Endothelial cell of hepatic sinusoid (primary cell): ENCODE data around the gene POU2AF1.
"Not testable (repeated sequence)": the region's sequence is repeated elsewhere in the genome, so short reads cannot be mapped to it uniquely, and the experiment has no call there.

Experiments
- in situ Hi-C: cut with HindIII; loops from 2 replicates; pipeline ENCODE4 v1.10.0; 2017; ENCODE audit warnings: low sequenced_read_pairs

Gene POU2AF1

DNA sequence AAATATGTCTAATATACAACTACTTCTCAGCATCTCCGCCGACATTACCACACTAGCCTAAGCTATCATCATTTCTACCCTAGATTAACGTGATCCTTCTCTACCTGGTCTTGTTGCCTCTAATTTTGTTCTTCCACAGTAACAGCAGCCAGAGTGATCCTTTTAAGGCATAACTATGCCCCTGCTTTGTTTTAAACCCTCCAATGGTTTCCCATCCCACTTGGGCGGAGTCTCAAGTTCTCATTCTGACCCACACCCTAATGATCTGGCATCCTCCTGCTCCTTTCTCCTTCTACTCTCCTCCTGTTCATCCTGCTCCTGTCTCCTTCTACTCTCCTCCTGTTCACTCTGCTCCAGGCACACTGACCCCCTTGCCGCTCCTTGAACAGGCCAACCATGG, 31.9 kb upstream of the POU2AF1 start:
- in situ Hi-C loops = no loop called here

DNA sequence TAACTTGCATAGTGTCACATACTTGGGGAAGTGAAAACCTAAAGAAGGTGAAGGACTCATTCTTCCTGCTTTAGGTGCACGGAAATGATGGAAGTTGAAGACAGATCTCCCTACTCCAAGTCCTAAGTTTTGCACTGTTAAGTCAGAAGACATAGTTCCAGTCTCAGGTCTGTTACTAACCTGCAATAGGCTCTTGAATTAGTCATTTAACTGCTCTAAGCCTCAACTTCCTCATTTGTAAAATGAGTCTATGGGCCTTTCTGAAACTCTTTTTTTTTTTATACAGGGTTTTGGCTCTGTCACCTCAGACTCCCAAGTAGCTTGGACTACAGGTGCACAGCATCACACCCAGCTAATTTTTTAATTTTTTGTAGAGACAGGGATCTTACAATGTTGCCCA, 30.8 kb upstream of the POU2AF1 start:
- in situ Hi-C loops = no loop called here

DNA sequence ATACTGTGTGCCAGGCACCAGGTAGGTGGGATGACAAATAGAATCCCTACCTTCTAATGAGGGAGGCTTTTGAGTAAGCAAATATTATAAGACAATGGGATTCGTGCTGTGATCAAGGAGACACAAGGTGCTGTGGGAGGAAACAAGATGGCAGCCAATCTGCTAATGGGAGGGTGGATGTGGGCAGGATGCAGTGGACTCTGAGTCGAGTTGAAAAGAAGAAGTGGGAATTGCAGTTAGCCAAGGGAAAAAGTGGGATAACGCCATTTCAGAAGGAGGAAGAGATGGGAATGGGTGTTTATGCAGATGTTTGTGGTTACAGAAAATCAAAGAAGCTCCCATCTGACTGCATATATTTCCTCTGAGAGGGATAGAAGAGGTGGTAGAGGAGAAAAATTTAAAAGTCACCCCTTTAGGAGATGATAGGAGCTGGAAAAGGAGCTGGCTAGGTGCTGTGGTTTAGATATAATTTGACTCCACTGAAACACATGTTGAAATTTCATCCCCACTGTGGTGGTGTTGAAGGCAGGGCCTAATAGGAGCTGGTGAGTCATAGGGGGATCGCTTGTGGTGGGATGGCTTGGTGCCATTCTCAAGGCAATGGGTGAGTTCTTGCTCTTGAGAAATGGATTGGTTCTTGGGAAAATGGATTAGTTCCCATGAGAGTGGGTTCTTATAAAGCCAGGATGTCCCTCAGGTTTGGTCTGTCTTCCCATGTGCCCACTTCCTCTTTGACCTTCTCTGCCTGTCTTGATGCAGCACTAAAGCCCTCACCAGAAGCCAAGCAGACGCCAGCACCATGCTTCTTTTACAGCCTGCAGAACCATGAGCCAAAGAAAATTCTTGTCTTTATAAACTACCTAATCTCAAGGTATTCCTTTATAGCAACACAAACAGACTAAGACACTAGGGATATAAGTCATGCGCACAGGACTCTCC, 30.0 kb upstream of the POU2AF1 start:
- in situ Hi-C loops = no loop called here

DNA sequence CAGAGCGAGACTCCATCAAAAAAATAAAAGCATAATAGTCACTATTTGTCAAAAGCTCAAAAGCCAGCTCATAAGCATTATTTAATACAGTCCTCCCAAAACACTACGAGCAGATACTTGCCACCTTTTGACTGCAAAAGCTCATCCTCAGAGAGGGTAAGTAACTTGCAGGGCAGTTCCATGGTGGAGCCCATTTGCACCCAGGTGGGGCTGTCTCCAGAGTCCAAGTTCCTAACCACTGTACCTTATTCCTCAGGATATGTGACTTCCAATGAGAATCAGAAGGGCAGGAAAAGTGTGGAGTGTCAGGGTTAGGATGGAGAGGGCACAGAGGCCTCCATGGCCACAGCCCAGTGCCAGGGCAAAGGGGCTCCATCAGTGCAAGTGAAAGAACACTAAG, 28.6 kb upstream of the POU2AF1 start:
- in situ Hi-C loops = no loop called here

DNA sequence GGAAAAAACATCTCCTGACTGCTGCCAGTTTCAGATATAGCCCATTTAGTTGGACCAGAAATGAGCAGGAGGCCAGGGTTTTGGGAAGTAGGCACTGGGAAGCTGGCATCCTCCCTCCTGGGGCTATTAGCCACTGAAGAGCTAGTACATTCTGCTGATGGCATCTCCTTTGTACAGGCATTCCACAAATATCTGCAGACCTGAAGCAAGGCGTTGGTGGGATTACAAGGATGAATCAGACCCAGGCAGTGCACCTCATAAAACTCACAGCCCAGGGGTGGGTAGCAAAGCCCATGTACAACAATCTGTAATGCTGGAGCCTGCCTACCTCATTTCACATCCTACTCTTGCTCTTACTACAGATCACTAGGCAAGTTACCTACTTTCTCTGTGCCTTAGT, 27.5 kb upstream of the POU2AF1 start:
- in situ Hi-C loops = no loop called here

DNA sequence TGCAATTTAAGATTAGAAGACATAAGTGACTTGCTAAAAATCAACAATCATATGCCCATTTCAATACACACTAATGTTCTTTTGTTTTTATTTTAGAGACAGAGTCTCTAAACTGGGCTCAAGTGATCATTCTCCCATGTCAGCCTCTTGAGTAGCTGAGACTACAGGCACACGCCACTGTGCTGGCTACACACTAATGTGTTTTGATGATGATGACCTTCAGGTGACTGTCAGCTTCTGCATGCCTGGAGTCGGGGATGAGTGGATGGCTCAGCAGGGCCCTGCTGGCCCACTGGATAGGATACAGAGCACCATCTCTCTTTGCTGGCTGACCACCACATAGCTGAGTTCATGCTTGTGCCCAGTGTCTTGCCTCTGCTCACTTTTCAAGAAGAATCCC, 27.0 kb upstream of the POU2AF1 start:
- in situ Hi-C loops = no loop called here

DNA sequence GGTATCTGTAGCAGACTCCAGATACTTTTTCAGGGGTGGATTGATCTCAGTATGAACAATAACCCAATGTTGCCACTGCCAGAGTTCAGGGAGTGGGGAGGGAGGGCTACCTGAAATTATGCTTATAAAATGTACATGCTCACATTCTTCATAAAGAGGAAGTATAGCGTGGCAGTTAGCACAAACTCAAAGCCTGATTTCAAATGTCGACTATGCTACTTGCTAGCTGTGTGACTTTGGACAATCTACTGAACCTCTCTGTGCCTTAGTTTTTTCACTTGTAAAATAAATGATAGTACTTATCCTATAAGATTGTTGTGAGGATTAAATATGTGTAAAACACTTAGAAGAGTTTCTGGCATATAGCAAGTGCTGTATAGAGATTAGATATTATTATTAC, 26.5 kb upstream of the POU2AF1 start:
- in situ Hi-C loops = no loop called here

DNA sequence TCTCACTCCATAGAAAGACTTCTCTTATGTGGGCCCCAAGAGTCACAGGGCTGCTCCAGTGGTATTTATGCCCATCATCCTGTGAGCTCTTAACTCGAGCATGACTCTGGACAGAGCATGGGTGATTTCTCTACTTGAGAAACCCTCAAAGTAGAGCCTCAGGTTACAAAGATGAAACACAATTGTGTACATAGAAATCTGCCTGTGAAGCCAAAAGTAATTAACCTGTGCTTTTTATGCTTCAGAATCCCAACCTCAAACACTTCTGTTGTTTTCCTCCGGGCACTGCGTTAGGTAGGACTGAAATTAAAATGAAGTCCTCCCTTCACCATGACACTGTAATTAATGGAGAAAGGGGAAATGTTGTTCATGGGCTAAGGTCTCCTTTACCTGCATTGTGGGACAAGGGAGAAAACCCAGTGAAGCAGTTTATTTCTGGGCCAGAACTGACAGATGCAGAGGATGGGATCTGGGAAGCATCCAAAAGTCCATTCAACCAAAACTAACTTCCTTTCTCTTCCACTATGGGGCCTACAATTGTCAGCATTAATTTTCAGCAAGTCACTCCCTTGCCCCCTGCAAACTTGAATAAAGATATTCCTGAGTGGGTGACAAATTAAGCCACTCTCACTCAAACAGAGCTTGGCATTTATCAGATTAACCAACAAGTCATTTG, 24.1 kb upstream of the POU2AF1 start:
- in situ Hi-C loops = no loop called here

DNA sequence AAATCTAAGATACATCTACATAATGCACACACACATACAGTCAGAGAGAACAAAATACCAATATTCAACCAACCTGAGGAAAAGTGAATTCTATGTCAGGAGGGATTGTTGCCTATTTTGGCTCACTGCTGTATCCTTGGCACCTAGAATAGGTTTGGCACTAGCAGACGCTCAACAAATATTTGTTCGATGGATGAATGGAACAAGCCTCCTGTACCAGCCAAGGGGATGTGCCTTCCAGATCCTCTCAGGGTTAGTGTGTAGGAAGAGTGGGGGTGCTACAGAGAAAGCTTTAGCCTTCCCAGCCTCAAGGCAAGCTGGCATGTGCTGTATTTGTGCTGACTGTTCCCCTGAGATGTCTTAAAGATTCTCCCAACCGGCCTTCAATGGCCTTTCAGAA, 23.3 kb upstream of the POU2AF1 start:
- in situ Hi-C loops = no loop called here

DNA sequence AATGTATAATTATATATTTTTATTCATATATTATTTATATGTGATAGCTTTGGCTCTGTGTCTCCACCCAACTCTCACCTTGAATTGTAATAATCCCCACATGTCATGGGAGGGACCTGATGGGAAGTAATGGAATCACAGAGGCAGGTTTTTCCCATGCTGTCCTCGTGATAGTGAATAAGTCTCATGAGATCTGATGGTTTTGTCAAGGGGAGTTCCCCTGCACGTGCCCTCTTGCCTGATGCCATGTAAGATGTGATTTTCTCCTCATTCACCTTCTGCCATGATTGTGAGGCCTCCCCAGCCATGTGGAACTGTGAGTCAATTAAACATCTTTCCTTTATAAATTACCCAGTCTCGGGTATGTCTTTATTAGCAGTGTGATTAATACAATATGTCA, 22.9 kb upstream of the POU2AF1 start:
- in situ Hi-C loops = not testable (repeated sequence)

DNA sequence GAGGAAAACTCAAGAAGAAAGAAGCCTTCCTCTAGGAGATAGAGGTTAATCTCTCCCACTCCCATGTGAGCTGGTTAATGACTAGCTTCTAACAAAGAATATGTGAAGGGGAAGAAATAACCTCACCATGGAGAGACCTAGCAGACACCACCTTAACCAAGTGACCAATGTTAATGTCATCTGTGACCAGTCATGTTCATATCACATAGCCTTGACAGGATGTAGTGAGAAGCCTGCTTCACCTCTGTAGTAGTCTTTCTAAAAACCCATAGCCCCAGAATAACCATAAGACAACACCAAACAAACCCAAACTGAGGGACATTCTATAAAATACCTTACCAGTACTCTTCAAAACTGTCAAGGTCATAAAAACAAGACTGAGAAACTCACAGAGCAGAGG, 21.5 kb upstream of the POU2AF1 start:
- in situ Hi-C loops = no loop called here

DNA sequence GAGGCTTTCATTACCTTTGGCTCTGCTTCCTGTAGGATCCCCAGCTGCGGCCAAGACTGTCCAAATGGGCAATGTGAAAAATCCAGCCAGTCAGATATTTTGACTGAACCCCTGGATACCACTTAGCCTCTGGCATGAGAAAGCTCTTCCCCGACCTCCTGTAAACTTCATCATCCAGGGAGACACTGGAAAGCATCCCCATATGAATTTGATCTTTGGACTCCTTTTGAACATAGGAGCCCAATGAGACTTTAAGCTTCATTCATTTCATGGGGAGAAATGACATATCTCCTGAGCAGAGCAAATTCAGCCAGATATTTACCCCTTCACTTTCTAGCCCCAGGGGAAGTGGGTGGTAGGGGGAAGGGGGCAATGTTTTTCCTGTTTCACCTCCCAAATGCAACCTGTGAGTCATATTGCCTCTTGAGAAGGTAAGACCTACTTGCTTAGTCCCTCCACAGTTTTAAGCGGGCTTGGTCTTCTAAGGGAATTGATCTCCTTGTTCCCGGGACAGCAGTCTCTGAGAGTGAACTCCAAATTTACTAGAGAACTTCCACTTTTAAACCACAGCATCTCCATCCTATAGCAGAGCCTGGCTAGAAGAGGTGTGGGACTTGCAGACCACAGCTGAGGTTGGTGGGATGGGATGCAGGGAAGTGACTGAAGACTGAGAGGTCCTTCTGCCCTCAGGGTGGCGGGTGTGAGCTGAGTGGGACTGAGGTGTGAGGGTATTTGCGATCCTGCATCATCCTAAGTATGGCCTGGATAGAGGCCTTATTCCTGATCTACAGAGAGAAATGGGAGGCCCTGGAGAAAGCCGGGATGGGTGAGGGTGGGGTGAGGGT, 20.3 kb upstream of the POU2AF1 start:
- in situ Hi-C loops = no loop called here

DNA sequence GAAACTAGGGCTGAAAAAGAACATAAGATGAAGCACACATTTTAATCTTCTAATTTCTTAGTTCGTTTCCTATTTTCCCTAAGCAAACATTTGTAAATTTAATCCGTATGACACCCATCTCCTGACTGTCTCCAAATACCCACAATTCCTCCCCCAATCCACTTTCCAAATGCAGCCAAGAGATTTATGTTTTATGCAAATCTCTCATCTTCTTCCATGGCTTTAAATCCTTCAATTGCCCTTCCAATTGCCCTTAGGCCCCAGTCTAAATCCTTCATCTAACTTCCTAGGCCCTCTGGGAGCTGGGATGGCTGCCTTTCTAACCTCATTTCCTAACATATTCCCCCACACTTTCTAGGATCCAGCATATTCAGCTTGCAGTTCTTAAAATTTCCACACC, 18.0 kb upstream of the POU2AF1 start:
- in situ Hi-C loops = no loop called here

DNA sequence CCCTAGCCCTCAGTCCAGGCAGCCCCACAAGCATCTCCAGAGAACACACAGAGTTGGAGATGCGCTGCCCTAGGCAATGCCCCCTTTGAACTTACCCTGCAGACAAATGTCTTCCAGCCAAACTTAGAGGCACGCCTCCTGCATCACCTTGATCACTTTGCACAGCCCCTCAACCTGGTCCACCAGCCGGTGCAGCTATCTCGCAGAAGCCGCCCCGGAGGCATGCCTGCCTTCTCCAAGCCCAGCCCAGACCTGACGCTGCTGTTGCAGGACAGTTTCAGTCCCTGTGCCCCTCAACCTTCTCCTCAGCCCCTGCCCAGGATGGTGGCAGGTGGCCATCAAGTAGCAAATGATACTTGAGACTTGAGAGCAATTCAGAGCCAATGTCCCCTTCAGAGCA, 16.7 kb upstream of the POU2AF1 start:
- in situ Hi-C loops = no loop called here

DNA sequence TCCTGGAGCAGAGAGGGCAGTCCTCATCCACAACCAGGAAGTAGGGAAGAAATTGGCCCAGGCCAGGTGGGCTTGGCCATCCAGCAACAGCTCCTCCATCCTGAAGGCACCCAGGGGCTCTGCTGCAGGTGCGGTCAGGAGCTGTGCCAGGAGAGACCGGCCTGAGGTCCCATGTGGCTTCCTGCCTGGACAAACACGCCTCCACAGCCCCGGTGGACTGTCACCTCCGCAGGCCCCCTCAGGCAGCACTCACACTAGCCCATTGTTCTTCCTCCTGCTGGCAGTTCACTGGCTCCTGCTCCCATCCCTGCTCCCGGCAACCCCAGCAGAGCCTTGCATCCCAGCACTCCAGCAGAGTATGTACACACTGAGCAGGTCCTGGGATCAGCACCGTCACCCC, 16.0 kb upstream of the POU2AF1 start:
- in situ Hi-C loops = no loop called here

DNA sequence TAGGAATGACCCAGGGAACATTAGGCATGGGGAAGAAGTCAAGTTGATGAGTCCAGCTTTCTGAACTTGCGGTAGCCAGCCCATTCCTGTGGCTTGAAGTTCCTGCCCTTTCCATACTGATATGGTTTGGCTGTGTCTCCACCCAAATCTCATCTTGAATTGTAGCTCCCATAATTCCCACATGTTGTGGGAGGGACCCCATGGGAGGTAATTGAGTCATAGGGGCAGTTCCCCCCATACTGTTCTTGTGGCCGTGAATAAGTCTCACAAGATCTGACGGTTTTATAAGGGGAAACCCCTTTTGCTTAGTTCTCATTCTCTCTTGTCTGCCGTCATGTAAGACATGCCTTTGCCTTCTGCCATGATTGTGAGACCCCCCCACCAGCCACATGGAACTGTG, 15.1 kb upstream of the POU2AF1 start:
- in situ Hi-C loops = not testable (repeated sequence)

DNA sequence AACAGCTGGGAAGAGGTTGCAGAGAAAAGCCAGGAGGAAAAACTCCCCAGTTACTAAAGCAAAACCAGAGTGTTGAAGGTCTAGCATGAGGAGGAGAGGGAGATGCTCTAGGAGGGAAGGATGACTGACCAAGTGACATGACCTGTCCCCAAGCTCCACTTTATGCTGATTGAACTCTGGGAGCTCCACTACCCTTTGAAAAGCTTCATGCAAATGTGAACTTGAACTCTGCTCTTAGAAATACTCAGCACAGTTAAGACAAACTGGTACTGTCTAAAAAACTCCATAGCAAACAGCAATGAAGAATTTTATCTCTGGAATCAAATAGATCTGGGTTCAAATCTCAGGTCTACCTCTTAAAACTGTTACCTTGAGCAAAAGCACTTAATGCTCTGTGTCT, 14.5 kb upstream of the POU2AF1 start:
- in situ Hi-C loops = no loop called here

DNA sequence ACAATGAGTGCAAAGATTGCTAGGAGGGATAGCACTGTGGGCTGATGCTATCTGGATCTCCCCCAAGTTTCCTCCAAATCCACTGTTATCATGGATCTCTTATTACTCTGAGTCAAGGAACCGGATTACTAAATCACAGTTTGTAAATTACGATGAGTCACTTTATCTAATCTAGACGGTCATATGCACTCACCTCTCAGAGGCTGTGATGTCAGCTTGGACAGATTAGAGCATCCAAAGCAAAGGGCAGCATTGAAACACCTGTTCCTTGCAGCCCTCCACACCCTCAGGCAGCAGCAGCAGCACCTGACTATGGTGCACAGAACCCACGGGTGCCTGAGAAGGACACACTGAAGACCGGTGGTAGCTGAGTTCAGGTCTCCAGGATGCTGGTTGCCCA, 14.0 kb upstream of the POU2AF1 start:
- in situ Hi-C loops = no loop called here

DNA sequence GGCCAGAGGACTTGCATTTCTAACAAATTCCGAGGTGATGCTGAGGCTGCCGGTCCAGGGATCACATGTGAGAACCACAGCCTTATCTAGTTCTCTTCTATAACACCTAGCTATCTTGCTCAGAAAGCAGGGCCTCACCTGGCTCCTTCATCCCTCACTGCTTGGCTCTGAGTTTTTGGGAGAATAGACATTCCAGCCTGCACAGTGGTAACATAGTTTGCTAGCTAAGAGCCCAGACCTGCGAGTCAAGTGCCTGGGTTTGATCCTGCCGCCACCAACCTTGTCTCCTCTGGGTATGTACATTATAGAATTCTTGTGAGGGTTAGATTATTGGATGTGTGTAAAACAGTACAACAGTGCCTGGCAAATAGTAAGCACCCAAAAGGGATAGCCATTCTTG, 13.5 kb upstream of the POU2AF1 start:
- in situ Hi-C loops = no loop called here

DNA sequence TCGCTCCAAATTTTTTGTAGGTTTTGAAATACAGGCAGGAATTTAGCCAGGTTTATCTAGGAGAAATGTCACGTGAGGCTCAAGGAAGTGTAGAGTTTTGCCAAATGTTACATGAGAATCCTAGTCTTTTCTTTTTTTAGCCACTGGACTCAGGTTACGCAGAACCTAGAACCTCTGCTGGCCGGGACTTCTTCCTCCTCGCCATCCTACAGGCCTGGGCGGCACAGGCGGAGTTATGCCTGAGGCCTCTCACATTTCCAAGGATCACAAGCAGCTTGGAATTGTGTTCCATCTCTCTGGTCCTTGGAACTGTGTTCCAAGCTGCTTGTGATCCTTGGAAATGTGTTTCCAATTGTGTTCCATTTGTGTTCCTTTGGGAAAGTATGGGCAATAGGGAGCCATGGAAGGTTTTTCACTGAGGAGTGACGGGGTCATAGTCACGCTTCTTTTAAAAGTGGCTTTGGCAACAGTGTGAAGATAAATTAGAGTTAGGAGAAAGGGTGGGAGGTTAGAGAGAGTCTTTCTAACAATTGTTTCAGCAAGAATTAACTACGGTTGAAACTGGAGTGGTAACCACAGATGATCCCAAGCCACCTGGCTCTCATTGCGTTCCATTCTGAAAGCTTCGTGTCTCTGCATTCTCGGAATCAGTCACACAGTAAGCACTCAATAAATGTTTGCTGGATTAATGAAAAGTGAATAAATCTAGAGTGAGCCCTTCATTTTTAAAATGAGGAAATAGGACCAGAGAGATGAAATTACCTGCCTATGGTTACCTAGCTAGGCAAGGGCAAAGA, 12.5 kb upstream of the POU2AF1 start:
- in situ Hi-C loops = no loop called here

DNA sequence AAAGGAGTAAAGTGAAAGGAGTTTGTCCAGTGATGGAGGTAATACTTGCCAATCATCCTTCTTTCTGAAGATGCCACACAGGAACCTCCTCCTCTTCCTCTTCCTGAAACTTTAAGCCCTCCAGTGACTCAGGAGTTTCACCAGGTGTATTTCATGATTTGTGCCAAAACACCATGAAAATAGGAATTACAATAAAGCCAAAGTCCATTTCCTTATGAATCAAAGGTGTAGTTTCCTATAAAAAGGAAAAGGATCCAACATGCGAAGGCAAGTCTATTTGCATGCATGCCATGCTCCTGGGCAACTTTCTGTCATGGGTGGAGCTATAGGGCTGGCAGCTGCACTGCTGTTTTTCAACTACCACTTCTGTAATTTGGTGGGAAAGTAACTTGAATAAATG, 9.8 kb upstream of the POU2AF1 start:
- in situ Hi-C loops = no loop called here
